ENCODE data around the gene OR5D13.

OR5D13 gene
- total RNA-seq: 0 reads per million in 4 experiments

GRCh38 chr11:55773138-55773537 lies at the start of gene OR5D13:
Gene OR5D13, plus strand, starts transcription at chr11:55773438. Its CDS starts 0 bp downstream, at chr11:55773438.
- DNase-seq: no peak

GRCh38 chr11:55726715-55727324 lies 46.4 kb upstream of the OR5D13 start:
- no peak for DNase-seq

GRCh38 chr11:55732936-55733335 lies 40.3 kb upstream of the OR5D13 start:
- DNase-seq: no peak

- no peak for DNase-seq
Measured at GRCh38 chr11:55791606-55792005, 18.4 kb downstream of the OR5D13 start.

GRCh38 chr11:55793321-55793720 lies 20.1 kb downstream of the OR5D13 start:
- DNase-seq: no peak

- no peak for DNase-seq
Measured at GRCh38 chr11:55795256-55795655, 22.0 kb downstream of the OR5D13 start, which contains the start of gene OR5D14. Gene OR5D14, plus strand, starts transcription at chr11:55795556. Its CDS starts 0 bp downstream, at chr11:55795556.

GRCh38 chr11:55806248-55806647 lies 33.0 kb downstream of the OR5D13 start:
- no peak for DNase-seq

- no peak for DNase-seq
Measured at GRCh38 chr11:55811067-55811466, 37.8 kb downstream of the OR5D13 start, which contains the start of gene OR5L1. Gene OR5L1, plus strand, starts transcription at chr11:55811367. Its CDS starts 100 bp downstream, at chr11:55811467.

GRCh38 chr11:55819330-55819729 lies 46.1 kb downstream of the OR5D13 start, which contains the start of gene OR5D18:
Gene OR5D18, plus strand, starts transcription at chr11:55819630. Its CDS starts 0 bp downstream, at chr11:55819630.
- no peak for DNase-seq

All from effector CD8-positive, alpha-beta T cell (primary cell).